Right ventricle myocardium superior (tissue), 1 donor: ENCODE results near the gene DGKQ. TPM values are rescaled to one million over a fixed set of nuclear protein-coding genes. Genes with fewer than 3 reads are reported as not detected.

Experiments used
- ATAC-seq: fragments of 200-7000 bp; cut with Tn5 transposase; one replicate; pipeline ENCODE4 v1.9.1; 2020; ENCODE audit warnings: mild to moderate bottlenecking; ENCODE audit not compliant: poor library complexity
- DNase-seq: peaks from one replicate; pipeline ENCODE4 v3.0.0-alpha.2; 2020
- intact Hi-C: fragments of 100-400 bp; cut with DNase I; formaldehyde crosslinking; loops from one replicate; pipeline ENCODE4 v1.11.2; 2022
- total RNA-seq: library from RNA; stranded (reverse); fragmentation: NEBNext Ultra II Directional; extraction: Animal tissue kit (Norgen Biotek cat#: 25700); gene quantifications from one replicate; pipeline ENCODE4 v1.2.1, GENCODE V29; 2021
- donor health status: DM: no; HTN: yes; CAD: no; lungs with severe emphysema.

The DGKQ gene
- total RNA-seq, 1 donor from 2014 or later, result 3.3 TPM

DNA sequence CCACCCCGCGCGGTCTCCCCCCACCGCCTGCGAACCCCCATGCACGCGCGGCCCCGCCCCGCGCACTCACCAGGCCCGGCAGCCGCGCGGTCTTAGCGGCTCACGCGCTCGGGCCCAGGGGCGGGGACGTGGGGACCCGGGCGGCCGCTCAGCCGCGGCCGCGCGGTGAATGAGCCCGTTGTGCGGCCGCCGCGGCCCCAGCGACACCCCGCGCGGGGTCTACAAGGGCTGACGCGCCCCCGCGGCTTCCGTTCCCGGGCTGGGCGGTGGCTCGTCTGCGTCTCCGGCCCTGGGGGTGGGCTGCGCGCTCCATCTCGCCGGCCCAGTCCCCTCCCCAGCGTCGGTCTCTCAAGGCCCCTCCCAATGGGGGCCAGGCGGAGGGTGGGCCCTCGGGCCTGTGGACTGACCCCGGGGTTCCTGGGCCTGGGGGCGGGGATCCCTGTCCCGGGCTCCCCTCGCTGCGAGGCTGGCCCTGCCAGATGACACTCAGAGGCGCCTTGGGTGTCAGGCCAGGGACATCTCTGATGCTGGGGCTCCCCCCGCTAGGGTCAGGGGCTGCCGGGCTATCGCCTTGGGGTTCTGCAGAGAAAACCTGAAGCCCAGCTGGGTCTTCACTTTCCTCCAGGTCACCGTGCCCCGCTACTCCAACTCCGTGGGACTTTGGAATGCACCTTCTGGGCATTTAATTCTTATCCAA lies 24.2 kb upstream of the DGKQ start:
- ATAC-seq, result peak; percentile 32
- DNase-seq, result no peak
- intact Hi-C loops, result no loop called here

DNA sequence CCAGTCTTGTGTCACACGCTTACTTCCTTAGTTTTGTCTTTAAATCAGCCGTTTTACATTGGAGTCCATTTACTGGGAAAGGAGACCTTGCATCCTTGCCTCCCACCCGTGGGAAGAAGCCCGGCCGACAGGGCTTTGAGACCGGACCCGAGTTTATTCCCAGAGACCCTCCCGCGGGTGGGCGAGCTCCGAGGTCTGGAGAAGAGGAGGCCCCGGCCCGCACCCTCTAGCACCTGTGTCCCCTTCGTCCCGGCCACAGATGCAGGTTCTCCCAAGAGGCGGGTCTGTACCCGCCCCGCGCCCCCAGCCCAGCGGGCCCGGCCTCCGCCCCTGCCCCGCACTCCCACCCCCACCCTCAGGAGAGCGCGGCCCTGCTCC lies 23.6 kb upstream of the DGKQ start:
- no peak for DNase-seq
- no peak for ATAC-seq
- intact Hi-C loops, result no loop called here

DNA sequence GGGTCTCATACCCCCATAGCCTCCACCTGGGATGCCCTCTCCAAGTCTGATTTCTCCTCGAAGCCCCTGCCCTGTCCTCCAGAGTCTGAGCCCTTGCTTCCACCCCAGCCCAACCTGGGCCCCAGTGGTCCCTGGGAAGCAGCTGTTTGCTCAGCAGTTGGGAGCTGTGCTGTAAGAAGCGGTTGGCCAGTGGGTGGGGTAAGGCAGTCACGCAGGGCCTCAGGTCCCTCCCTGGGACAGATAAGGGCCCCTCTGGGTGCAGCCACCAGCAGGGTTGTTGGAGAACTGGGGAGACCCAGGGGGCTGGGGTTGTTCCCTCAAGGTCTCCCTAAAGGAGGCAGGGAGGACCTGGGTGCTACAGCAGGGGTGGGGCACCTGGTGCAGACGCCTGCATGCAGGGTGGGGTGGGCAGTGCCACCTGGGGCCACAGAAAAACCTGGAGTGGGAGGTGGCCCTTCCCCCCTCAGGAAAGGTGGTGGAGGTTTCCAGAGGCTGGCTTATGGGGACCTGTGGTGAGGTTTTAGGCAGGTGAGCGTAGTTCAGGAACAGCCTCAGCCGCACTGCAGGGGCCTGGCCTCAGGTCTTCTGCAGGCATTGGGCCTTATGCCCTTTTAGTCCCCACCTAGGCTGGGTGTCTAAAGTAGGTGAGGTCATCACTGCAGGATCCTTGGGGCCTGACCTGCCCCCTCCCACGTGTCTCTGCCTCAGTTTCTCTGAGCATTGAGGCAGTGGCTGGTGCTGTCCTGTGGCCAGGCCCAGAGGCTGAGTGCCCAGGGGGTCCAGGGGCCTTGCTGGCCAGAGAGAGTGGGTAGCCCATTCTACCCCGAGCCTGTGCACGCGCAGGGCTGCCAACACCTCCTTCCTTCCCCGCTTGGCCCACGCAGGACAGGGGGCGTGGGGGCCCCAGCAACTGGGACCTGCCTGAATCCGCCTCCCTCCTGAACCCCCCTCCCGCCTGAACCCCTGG lies 22.9 kb upstream of the DGKQ start:
- ATAC-seq (no peak), DNase-seq (no peak)
- intact Hi-C loops, result no loop called here

DNA sequence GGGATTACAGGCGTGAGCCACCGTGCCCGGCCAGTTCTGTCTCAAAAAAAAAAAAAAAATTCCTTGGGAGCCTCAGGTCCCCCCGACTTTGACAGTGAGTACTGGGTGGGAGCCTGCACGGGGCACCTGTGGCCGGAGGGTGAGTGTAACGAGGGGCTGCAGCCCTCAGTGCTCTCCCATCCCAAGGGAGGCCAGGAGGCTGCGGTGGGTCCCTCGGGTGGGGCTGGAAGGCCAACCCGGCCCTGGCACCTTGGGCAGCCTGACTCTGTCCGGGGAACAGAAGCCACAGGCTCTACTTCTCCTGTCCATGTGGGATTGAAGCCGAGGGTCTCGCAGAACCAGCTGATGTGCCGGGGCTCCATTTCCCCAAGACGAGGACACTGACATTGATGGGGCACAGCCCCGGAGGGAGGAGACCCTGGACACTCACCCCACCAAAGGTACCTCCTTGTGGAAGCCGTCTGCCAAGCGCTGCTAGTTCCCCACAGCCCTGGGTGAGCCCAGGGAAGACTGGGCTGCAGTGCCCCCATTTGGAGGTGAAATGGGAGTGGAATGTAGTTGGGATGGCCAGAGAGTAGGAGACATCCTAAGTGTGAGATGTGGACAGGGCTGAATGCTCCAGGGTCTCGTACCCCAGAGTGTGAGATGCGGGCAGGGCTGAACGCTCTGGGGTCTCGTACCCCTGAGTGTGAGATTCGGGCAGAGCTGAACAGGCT lies 22.1 kb upstream of the DGKQ start:
- intact Hi-C loops, result no loop called here
- DNase-seq (no peak), ATAC-seq (no peak)

DNA sequence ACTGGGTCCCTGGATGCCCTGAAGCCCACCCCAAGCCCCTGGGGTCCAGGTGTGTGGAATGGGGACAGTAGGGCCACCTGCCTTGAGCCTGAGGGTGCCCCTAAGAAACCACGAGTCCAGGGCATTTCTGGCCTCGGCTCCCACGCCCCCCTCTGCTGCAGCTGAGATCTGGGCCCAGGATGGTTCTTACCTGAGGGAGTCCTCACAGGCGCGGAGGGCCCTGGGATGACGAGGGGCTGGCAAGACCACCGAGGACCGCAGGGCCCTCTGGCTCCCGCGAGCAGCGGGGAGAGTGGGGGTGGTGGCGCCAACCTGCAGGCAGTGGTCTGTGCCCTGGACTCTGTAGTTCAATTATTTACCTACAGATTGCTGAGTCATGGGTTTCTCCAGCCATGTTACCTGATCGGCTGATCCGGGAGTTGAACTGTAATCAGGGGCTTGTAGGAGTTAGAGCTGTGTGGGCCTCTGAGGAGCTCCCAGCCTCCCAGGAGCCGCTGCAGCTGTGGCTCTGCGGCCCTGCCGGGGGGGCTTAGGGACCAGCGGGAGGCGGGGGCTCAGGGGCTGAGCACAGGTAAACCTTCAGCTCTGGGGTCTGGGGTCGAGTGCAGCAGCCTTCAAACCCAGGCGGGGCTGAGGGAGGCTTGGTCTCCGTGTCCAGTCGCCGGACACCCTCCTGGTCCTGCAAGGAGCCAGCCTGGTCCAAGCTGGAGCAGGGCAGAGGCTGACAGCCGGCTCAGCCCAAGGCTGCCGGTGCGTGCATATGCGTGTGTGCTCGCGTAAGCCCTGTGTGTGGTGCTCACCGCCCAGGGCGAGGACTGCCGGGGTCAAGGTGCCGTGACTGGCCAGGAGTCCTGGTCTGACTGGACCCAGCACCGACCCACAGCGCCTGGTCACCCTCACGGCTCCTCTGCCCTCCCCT lies 20.0 kb upstream of the DGKQ start, which contains the start of gene SLC26A1:
SLC26A1 (minus strand) TSS at position 294 of the 919 bp plus-strand sequence. CDS start 1,701 bp downstream, outside the sequence.
- DNase-seq (no peak), ATAC-seq (no peak)
- intact Hi-C loops, result no loop called here

DNA sequence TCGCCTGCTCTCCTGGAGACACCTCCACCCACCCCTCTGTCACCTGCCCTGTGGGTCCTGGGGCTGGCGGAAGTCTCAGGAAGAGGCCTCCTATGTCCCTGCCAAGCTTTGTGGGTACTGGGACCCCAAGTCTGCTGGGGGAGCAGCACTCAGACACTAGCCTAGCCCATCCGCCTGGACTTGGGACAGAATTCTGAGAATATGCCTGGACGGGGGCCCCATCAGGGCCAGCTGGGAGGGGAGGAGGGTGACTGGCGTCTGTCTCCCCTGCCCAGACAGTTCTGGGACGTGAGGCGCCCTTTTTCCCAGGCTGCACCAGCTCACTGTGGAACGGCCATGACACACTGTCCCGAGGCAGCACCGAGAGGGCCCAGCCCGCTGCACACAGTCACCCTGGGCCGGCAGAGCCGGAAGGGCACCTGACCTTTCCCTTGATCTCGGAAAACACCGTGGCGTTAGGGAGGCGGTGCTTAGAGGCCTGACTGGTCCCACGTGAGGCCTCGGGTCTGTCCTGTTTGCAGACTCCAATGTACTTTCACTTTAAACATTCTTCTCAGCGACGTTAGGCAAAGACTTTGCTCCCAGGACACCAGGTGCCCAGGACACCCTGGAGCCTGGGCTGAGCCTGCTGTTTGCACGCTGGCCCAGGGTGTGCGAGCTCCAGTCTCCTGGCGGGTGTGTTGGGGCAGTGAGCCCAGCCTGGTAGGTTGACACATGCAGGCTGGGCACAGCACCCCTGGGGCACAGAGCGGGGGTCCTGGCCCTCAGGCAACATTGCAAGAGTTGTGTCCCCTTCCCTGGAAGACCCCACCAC lies 19.1 kb upstream of the DGKQ start:
- intact Hi-C loops, result no loop called here
- ATAC-seq (peak; percentile 9), DNase-seq (no peak)

DNA sequence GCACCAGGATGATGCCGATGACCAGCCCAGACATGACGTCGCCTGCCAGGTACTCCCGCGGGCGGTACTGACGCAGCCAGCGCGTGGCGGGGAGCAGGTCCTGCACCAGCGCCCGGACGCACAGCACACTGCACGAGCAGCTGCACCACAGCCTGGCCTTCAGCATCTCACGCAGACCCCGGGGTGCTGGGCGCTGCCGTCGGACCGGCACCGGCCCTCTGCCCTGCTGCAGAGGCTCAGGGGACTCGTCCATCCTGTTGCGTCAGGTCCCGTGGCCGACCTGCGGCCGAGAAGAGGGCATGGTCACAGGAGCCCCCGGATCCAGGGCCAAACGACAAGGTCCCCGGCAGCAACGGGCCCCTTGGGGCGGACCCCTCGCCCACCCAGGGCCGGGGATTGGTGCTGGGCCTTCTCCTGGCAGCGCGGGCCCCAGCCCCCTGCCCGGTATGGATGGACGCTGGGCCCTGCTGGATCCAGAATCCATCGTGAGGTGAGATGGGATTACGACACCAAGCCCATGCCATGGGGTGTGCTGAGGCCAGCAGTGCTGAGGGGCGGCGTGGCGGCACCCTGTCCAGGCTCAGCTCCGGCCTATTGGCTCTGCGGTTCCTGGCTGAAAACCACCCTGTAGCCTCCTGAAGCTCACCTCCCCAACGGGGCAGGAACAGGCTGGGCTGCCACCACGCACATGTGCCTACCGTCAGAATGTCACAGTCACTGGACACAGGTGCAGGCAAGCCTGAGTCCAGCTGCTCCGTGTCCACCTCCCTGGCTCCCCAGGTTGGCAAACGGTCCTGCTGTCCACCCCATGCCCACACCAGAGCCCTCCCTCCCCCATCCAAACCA lies 18.3 kb upstream of the DGKQ start:
- no peak for DNase-seq
- intact Hi-C loops, result no loop called here
- ATAC-seq, result no peak

DNA sequence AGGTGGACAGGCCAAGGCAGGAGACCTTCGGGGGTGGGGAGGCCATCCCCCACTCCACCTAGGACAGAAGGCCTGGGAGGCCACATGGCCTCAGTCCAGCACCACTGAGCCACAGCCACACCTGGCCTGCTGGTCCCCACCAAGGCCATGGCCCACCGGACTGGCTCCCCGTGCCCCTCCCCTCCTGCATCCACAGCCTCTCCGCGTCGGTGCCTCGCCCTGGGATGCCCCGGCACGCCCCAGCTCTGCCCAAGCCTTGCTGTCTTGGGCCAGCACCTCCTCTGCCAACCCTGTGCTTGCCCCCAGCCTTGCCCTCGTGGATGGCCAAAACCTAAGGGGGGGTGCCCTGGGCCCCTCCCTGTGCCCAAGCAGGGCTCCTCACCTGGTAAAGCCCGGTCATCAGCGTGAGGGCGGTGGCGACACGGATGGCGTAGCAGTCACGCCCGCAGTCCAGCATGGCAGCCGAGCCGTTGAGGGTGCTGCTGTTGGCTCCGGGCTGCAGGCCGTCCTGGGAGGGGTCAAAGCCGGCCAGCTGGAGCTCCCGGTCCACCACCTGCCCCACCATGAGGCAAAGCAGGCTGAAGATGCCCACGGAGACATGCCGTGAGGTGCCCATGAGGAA lies 17.5 kb upstream of the DGKQ start:
- ATAC-seq, result no peak
- intact Hi-C loops, result no loop called here
- no peak for DNase-seq

DNA sequence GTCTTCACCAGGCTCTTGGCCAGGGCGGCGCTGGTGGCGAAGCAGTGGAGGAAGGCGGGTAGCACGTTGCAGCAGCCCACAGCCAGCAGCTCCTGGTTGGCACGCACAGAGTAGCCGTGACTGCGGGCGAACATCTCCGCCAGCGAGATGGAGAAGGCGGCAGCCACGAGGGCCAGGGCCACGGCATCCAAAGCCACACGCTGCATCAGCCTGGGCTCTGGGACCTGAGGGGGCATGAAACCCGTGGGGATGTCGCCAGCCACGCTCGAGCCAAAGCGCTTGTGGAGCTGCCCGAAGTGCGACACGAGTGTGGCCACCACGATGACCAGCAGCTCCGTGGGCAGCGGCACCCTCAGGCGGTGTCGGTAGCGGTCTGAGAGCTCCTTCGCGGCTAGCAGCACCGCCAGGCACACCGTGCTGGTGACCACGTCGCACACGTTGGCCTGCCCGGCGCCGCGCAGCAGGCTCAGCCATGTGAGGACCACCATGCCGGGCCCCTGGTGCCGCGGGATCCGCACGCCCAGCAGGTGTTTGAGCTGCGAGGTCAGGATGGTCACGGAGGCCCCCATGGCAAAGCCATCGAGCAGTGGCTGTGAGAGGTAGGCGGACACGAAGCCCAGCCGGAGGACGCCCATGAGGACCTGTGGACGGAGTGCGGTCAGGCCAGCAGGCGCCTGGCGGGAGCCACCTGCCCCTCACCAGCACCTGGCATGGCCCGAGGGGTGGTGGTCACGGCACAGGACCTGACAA lies 16.5 kb upstream of the DGKQ start:
- intact Hi-C loops, result no loop called here
- ATAC-seq (no peak), DNase-seq (no peak)

DNA sequence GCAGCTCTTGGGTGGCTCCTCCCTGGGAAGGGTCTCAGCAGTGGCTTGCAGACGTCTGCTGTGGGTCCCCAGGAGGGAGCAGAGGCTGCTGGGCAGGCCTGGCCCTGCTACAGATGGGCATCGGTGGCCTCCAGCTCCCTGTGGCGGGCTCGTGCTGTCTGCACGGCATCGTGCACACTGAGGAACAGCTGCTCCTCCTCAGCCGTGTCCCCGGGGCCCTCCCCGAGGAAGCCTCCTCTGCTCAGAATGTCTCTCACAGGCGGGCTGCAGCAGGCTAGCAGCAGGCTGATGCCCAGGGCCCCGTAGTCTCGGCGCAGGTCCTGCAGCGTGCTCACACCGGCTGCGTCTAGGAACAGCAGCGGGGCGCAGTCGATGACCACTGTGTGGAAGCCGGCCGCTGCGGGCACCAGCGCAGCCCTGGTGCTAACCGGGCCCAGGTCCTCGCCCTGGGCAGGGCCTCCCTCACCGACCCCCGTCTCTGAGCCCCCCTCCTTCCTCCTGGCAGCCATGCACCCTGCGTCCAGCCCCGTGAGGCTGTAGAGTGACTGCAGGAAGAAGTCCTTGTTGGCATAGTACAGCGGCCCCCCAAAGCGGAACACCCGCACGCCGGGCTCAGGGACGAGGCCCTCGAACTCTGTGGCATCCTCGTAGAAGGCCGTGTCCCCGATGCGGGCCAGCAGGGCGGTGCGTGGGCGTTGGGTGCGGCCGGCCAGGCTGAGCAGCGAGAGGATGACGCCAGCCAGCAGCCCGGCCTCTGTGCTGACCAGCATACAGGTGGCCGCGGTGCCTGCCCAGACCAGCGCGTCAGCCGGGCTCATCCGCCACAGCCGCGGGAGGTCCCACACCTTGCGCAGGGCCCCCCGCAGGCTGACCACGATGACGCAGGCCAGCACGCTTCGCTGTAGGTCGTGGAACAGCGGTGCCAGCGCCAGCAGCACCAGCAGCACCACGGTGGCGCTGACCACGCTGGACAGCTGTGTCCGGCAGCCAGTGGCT lies 15.7 kb upstream of the DGKQ start:
- DNase-seq (no peak), ATAC-seq (no peak)
- intact Hi-C loops, result no loop called here

DNA sequence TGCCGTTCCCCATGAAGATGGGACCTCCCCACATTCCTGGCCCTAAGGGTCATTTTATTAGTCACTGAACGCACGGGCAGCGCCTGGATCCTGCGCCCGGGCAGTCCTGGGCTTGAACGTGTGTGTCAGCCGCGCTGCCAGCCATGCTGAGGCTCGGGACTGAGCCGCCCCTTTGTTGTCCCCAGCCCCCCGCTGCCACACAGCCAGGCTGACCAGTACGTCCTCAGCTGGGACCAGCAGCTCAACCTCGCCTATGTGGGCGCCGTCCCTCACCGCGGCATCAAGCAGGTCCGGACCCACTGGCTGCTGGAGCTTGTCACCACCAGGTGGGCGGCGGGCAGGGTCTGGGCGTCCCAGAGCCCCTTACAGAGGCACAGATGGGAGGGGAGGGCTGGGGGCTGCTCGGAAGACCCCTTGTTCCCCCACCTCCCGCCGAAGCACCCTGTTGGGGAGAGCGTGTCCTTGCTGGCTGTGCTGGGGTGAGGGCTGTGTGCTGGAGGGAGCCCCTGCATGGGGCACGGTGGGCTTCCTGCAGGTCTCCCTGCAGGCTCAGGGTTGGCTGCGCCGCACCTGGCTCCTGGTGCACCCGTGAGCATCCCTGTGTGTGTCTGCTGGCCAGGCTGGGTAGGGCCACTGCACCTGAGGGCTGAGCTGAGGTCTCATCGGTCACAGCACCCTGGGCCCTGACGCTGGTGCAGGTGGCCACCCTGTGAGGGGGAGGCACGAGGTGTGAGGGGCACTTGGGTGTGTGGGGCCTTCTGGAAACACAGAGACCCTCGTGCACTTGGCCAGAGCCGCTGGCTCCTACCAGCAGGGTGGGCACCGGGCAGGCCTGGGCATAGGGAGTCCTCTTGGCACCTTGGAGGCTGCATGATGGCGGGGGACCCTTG lies 14.5 kb upstream of the DGKQ start:
- intact Hi-C loops, result no loop called here
- no peak for ATAC-seq

DNA sequence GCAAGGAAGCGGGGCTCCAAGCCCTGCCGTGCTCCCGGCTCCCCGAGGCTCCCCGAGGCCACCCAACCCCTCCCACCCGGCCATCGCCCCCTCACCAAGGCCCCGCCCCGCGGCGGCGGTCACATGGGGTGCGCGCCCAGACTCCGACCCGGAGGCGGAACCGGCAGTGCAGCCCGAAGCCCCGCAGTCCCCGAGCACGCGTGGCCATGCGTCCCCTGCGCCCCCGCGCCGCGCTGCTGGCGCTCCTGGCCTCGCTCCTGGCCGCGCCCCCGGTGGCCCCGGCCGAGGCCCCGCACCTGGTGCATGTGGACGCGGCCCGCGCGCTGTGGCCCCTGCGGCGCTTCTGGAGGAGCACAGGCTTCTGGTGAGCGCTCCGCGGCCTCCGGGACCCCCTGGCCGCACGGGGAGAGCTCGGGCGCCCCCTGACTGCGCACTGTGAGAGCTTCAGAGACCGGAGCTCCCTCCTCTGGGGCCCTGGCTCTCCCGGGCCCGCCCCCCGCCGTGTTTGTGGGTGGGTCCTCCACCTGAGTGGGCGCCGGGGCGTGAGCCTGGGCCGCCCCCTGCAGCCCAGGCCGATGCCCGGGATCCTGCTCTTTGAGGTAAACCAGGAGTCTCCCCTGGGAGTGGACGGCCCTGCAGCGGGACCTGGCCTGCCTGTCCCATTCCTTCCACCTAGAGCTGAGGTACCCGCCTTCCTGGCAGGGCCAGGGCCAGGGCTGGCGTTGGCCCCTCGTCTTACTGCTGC lies 13.7 kb upstream of the DGKQ start, which contains the start of gene IDUA:
IDUA (plus strand) TSS at position 166 of the 745 bp plus-strand sequence; CDS start at position 207, 41 bp downstream.
- intact Hi-C loops, result no loop called here
- peak; percentile 88 for ATAC-seq
- DNase-seq, result peak; percentile 87

More for the DNA sequence above, 14.5 kb upstream of the DGKQ start:
- no peak for DNase-seq

DNA sequence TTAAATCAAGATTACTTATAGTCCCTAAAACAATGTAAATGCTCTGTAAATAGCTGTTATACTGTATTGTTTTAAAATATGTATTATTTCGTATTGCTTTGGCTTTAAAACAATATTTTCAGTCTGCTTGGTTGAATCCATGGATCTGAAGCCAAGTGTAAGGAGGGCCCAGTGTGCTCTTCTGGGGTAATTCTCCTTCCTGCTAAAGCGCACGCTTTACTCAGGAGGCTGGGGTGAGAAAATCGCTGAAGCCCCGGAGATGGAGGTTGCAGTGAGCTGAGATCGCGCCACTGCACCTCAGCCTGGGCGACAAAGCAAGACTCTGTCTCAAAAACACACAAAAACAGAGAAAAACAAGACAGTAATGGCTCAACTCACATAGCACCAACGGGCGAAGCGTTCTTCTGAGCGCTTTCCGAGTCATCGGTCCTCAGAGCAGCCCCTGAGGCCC lies 13.1 kb upstream of the DGKQ start:
- ATAC-seq (peak; percentile 30), DNase-seq (no peak)
- intact Hi-C loops, result no loop called here
